H9 (cell line): ENCODE data around the gene BAIAP2L1. TPM values are rescaled to one million over a fixed set of nuclear protein-coding genes. Genes with fewer than 3 reads are reported as not detected.

Source experiments
- DNase-seq: peaks from one replicate; pipeline ENCODE4 v3.0.0-alpha.2; 2017
- H2AFZ ChIP-seq: one replicate; pipeline ENCODE4 v1.6.1; 2013; ENCODE audit warnings: mild to moderate bottlenecking, low read length, control low read depth, moderate library complexity
- H2AK5ac ChIP-seq: 2 replicates; pipeline ENCODE4 v1.6.1; 2013; ENCODE audit warnings: low read length, control low read depth, mixed read lengths; ENCODE audit not compliant: insufficient read length
- H2BK120ac ChIP-seq: one replicate; pipeline ENCODE4 v1.6.1; 2013; ENCODE audit warnings: low read depth, mild to moderate bottlenecking, low read length, control low read depth, inconsistent platforms; ENCODE audit not compliant: poor library complexity, severe bottlenecking
- H2BK12ac ChIP-seq: 2 replicates; pipeline ENCODE4 v1.6.1; 2013; ENCODE audit warnings: low read length, control low read depth, mixed read lengths, low read depth; ENCODE audit not compliant: insufficient read length
- H2BK15ac ChIP-seq: 2 replicates; pipeline ENCODE4 v1.6.1; 2013; ENCODE audit warnings: low read depth, low read length, control low read depth
- H2BK20ac ChIP-seq: one replicate; pipeline ENCODE4 v1.6.1; 2013; ENCODE audit warnings: low read depth, mild to moderate bottlenecking, low read length, control low read depth, inconsistent platforms; ENCODE audit not compliant: poor library complexity, severe bottlenecking
- H2BK5ac ChIP-seq: 2 replicates; pipeline ENCODE4 v1.6.1; 2013; ENCODE audit warnings: low read length, control low read depth, mixed read lengths; ENCODE audit not compliant: insufficient read length
- H3K14ac ChIP-seq: 2 replicates; pipeline ENCODE4 v1.6.1; 2013; ENCODE audit warnings: low read length, control low read depth; ENCODE audit not compliant: insufficient read depth
- H3K18ac ChIP-seq: 2 replicates; pipeline ENCODE4 v1.6.1; 2013; ENCODE audit warnings: low read depth, mild to moderate bottlenecking, mixed read lengths, low read length, control low read depth; ENCODE audit not compliant: insufficient read length
- H3K23ac ChIP-seq: 2 replicates; pipeline ENCODE4 v1.6.1; 2013; ENCODE audit warnings: low read length, control low read depth, mixed read lengths, low read depth; ENCODE audit not compliant: insufficient read length
- H3K23me2 ChIP-seq: 2 replicates; pipeline ENCODE4 v1.6.1; 2013; ENCODE audit warnings: low read depth, mild to moderate bottlenecking, mixed read lengths, low read length, control low read depth; ENCODE audit not compliant: insufficient read length, poor library complexity, severe bottlenecking
- H3K27ac ChIP-seq: 2 replicates; pipeline ENCODE4 v1.5.1; 2013; ENCODE audit warnings: low read length, control low read depth, mixed read lengths, low read depth; ENCODE audit not compliant: insufficient read length
- H3K27me3 ChIP-seq: 2 replicates; pipeline ENCODE4 v1.6.1; 2013; ENCODE audit warnings: low read length, control low read depth, inconsistent platforms; ENCODE audit not compliant: insufficient read depth
- H3K4ac ChIP-seq: 2 replicates; pipeline ENCODE4 v1.6.1; 2013; ENCODE audit warnings: low read depth, mild to moderate bottlenecking, control low read depth, inconsistent platforms, low read length, moderate library complexity
- H3K4me1 ChIP-seq: 2 replicates; pipeline ENCODE4 v1.6.1; 2013; ENCODE audit warnings: low read length, control low read depth, inconsistent platforms; ENCODE audit not compliant: insufficient read depth
- H3K4me2 ChIP-seq: 2 replicates; pipeline ENCODE4 v1.6.1; 2013; ENCODE audit warnings: low read length, control low read depth, mixed read lengths; ENCODE audit not compliant: insufficient read length, insufficient read depth
- H3K56ac ChIP-seq: 2 replicates; pipeline ENCODE4 v1.6.1; 2013; ENCODE audit warnings: low read depth, mild to moderate bottlenecking, mixed read lengths, low read length, control low read depth; ENCODE audit not compliant: insufficient read length
- H3K79me1 ChIP-seq: 2 replicates; pipeline ENCODE4 v1.6.1; 2013; ENCODE audit warnings: low read depth, mild to moderate bottlenecking, moderate library complexity, low read length, control low read depth, inconsistent platforms; ENCODE audit not compliant: insufficient read depth, poor library complexity, severe bottlenecking
- H3K79me2 ChIP-seq: 2 replicates; pipeline ENCODE4 v1.6.1; 2013; ENCODE audit warnings: low read length, control low read depth, inconsistent platforms; ENCODE audit not compliant: insufficient read depth
- H3K9ac ChIP-seq: 2 replicates; pipeline ENCODE4 v1.6.1; 2013; ENCODE audit warnings: low read length, control low read depth, mixed read lengths; ENCODE audit not compliant: insufficient read length; ENCODE audit errors: extremely low read depth
- H3K9me3 ChIP-seq: one replicate; pipeline ENCODE4 v1.6.1; 2013; ENCODE audit warnings: low read depth, low read length, inconsistent platforms; ENCODE audit not compliant: control insufficient read depth
- H3T11ph ChIP-seq: one replicate; pipeline ENCODE4 v1.6.1; 2013; ENCODE audit warnings: mild to moderate bottlenecking, low read length, control low read depth, inconsistent platforms
- H4K20me1 ChIP-seq: one replicate; pipeline ENCODE4 v1.6.1; 2013; ENCODE audit not compliant: control insufficient read depth, insufficient read length, insufficient read depth
- H4K5ac ChIP-seq: 2 replicates; pipeline ENCODE4 v1.6.1; 2013; ENCODE audit warnings: low read depth, mild to moderate bottlenecking, mixed read lengths, low read length, control low read depth; ENCODE audit not compliant: insufficient read length
- H4K8ac ChIP-seq: replicated peaks from 2 replicates; pipeline ENCODE4 v1.6.1; 2013; ENCODE audit warnings: low read length, control low read depth, mixed read lengths, low read depth; ENCODE audit not compliant: insufficient read length
- H4K91ac ChIP-seq: 2 replicates; pipeline ENCODE4 v1.6.1; 2013; ENCODE audit warnings: low read depth, mild to moderate bottlenecking, moderate library complexity, mixed read lengths, low read length, control low read depth; ENCODE audit not compliant: insufficient read length
- H3K27ac Mint-ChIP-seq, 3 experiments: 2 replicates in 2 of 3; 3 replicates in 1 of 3; pipeline ENCODE4 v1.8.0; 2020 to 2021; ENCODE audit warnings: mixed read lengths in 3 of 3, mild to moderate bottlenecking in 1 of 3, moderate library complexity in 1 of 3
- H3K27me3 Mint-ChIP-seq: 2 replicates; pipeline ENCODE4 v1.8.0; 2021; ENCODE audit warnings: low read depth, mild to moderate bottlenecking, moderate library complexity, mixed read lengths
- H3K36me3 Mint-ChIP-seq, 3 experiments: 2 replicates in 2 of 3; 3 replicates in 1 of 3; pipeline ENCODE4 v1.8.0; 2020 to 2021; ENCODE audit warnings: low read depth in 3 of 3, mixed read lengths in 3 of 3; ENCODE audit not compliant: insufficient read depth in 1 of 3
- H3K4me1 Mint-ChIP-seq, 2 experiments: 2 replicates each; pipeline ENCODE4 v1.8.0; 2020; ENCODE audit warnings: mixed read lengths in 2 of 2
- H3K4me3 Mint-ChIP-seq, 2 experiments: 2 replicates in 1 of 2; 3 replicates in 1 of 2; pipeline ENCODE4 v1.8.0; 2020 to 2021; ENCODE audit warnings: mild to moderate bottlenecking in 2 of 2, mixed read lengths in 2 of 2, moderate library complexity in 1 of 2
- H3K9me3 Mint-ChIP-seq, 2 experiments: 2 replicates in 1 of 2; 3 replicates in 1 of 2; pipeline ENCODE4 v1.8.0; 2020; ENCODE audit warnings: mild to moderate bottlenecking in 2 of 2, mixed read lengths in 2 of 2, moderate library complexity in 1 of 2
- WGBS: extraction: QIAGEN DNeasy Blood & Tissue Kit; methylation state at CpG from one replicate; pipeline ENCODE4 v1.1.7; 2013; ENCODE audit warnings: missing lambda C conversion rate, low lambda C conversion rate, mixed read lengths; ENCODE audit not compliant: insufficient read length; ENCODE audit errors: extremely low coverage; 5-methylcytosine and 5-hydroxymethylcytosine counted together
- total RNA-seq: library from RNA; stranded (reverse); gene quantifications from 2 replicates; pipeline ENCODE4 v1.2.1, GENCODE V29; 2021
- TF ChIP-seq, protein P1 (sequence below): fragments of 200-600 bp; sonication (generic); conservative IDR thresholded peaks from 3 replicates; pipeline ENCODE4 v1.8.0; 2021; ENCODE audit warnings: antibody characterized with exemption, mild to moderate bottlenecking

BAIAP2L1 gene
- total RNA-seq, 1 experiment from 2014 or later, result 25.9 TPM

DNA sequence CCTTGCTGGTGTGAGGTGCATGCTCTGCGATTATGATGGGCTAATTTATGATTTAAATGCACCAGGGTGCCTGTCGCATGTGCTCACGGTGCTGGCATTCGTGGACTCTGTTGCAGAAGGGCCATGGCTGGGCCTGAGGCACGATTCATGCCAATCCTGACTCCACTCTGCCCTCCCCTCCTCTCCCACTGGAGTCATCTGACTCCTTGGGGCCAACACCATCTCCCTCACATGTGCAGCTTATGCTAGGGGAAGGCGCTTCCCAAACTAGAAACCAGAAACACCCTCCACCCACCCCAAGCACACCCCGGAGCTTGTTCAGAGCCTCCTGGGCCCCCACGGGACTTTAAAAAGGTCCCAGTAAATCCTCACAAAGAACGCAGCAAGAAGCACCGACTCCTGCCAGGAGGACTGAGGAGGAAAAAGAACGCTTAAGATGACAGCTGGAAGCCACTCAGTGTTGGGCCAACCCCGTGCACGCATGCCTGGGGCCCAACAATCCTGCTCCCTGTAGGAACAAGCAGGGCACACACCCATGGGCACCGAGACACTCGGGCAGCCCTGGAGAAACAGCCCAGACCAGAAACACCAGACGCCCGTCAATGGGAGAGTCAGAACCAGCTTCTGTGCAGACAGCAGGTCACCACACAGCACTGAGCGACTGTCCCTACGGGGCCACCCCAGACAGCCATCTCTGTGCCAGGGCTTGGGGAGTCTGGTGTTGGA, 105.3 kb downstream of the BAIAP2L1 start:
- H3K9me3 ChIP-seq, result no peaks in the 10 kb centered on the region
- no peak overlapping the region for H3K4me2 ChIP-seq
- no peak overlapping the region for H3K27ac ChIP-seq
- peaks cover 13 to 56% (median 51%) of the 10 kb centered on the region in 3 experiments; a peak in 6 of 7 replicates for H3K36me3 Mint-ChIP-seq
- no peak overlapping the region for H4K8ac ChIP-seq
- H4K5ac ChIP-seq, result no peak overlapping the region
- no peak overlapping the region for H3K56ac ChIP-seq
- H3K79me2 ChIP-seq, result no peaks in the 10 kb centered on the region
- no peaks in the 10 kb centered on the region for H4K20me1 ChIP-seq
- H3K9ac ChIP-seq, result no peak overlapping the region
- no peaks in the 10 kb centered on the region for H3K79me1 ChIP-seq
- H3K18ac ChIP-seq, result no peak overlapping the region
- no peak overlapping the region for H3K4ac ChIP-seq
- H3K9me3 Mint-ChIP-seq, result no peaks in the 10 kb centered on the region
- TF ChIP-seq, protein P1, sequence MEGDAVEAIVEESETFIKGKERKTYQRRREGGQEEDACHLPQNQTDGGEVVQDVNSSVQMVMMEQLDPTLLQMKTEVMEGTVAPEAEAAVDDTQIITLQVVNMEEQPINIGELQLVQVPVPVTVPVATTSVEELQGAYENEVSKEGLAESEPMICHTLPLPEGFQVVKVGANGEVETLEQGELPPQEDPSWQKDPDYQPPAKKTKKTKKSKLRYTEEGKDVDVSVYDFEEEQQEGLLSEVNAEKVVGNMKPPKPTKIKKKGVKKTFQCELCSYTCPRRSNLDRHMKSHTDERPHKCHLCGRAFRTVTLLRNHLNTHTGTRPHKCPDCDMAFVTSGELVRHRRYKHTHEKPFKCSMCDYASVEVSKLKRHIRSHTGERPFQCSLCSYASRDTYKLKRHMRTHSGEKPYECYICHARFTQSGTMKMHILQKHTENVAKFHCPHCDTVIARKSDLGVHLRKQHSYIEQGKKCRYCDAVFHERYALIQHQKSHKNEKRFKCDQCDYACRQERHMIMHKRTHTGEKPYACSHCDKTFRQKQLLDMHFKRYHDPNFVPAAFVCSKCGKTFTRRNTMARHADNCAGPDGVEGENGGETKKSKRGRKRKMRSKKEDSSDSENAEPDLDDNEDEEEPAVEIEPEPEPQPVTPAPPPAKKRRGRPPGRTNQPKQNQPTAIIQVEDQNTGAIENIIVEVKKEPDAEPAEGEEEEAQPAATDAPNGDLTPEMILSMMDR, result no peak
- no peak overlapping the region for H2BK15ac ChIP-seq
- no peak overlapping the region for H2BK12ac ChIP-seq
- no peaks in the 10 kb centered on the region for H3K27me3 ChIP-seq
- no peak overlapping the region for H4K91ac ChIP-seq
- no peaks in the 10 kb centered on the region for H3K4me1 ChIP-seq
- peak overlapping the region in 1 of 2 experiments; percentile 25; a peak in 1 of 5 replicates for H3K4me3 Mint-ChIP-seq
- H3K4me1 Mint-ChIP-seq, result peaks cover 16 to 24% of the 10 kb centered on the region in 2 experiments
- peak overlapping the region; percentile 44 to 81 (median 51); a peak in 4 of 7 replicates for H3K27ac Mint-ChIP-seq
- H3K14ac ChIP-seq, result no peak overlapping the region
- no CpG with 5 or more reads among the region's 19 CpGs for WGBS
- no peak overlapping the region for H2AFZ ChIP-seq
- no peak overlapping the region for H3T11ph ChIP-seq
- H2BK120ac ChIP-seq, result no peak overlapping the region
- no peak for DNase-seq
- H2AK5ac ChIP-seq, result no peak overlapping the region
- no peak overlapping the region for H2BK20ac ChIP-seq
- H3K27me3 Mint-ChIP-seq, result no peaks in the 10 kb centered on the region
- H2BK5ac ChIP-seq, result no peak overlapping the region
- no peaks in the 10 kb centered on the region for H3K23me2 ChIP-seq
- no peak overlapping the region for H3K23ac ChIP-seq
